HG03432 (cell line): ENCODE results near the gene ATG5.

Source experiments
- ATAC-seq: cut with Tn5 transposase; IDR thresholded peaks from one replicate; pipeline ENCODE4 v1.9.1; 2021; ENCODE audit warnings: mild to moderate bottlenecking, moderate library complexity; ENCODE audit not compliant: unreplicated experiment

ATG5 gene

GRCh38 chr6:106325336-106326178, at the start of gene ATG5:
TSS of gene ATG5 (minus strand) at chr6:106325760. CDS start at chr6:106316208, 9,552 bp downstream.
- peak; percentile 98 for ATAC-seq

- no peak for ATAC-seq
These were observed 48.1 kb upstream of the ATG5 start for GRCh38 chr6:106373502-106374239.

GRCh38 chr6:106372838-106373501, 47.4 kb upstream of the ATG5 start:
- ATAC-seq, result no peak

GRCh38 chr6:106370639-106371038, 45.1 kb upstream of the ATG5 start:
- ATAC-seq, result no peak

- no peak for ATAC-seq
These were observed 44.2 kb upstream of the ATG5 start for GRCh38 chr6:106369739-106370138.

GRCh38 chr6:106363401-106364138, 38.0 kb upstream of the ATG5 start:
- no peak for ATAC-seq

- ATAC-seq, result peak; percentile 43
These were observed 35.5 kb upstream of the ATG5 start for GRCh38 chr6:106360989-106361430.

GRCh38 chr6:106360410-106360988, 34.9 kb upstream of the ATG5 start, which contains the start of gene CRYBG1:
TSS of gene CRYBG1 (plus strand) at chr6:106360717. CDS start at chr6:106360909, 192 bp downstream.
- peak; percentile 81 for ATAC-seq

GRCh38 chr6:106359959-106360409, 34.4 kb upstream of the ATG5 start:
- ATAC-seq, result no peak

GRCh38 chr6:106356378-106356777, 30.8 kb upstream of the ATG5 start:
- ATAC-seq, result no peak

- ATAC-seq, result no peak
These were observed 21.7 kb upstream of the ATG5 start for GRCh38 chr6:106347219-106347618.

GRCh38 chr6:106339334-106340029, 13.9 kb upstream of the ATG5 start:
- ATAC-seq, result peak; percentile 75

- no peak for ATAC-seq
These were observed 9.3 kb upstream of the ATG5 start for GRCh38 chr6:106334646-106335448.

GRCh38 chr6:106324726-106325335, 729 bp downstream of the ATG5 start:
- ATAC-seq, result no peak

- no peak for ATAC-seq
These were observed 3.6 kb downstream of the ATG5 start for GRCh38 chr6:106321940-106322339.

- ATAC-seq, result no peak
These were observed 6.7 kb downstream of the ATG5 start for GRCh38 chr6:106318851-106319250.

- ATAC-seq, result no peak
These were observed 7.5 kb downstream of the ATG5 start for GRCh38 chr6:106318061-106318460.

- ATAC-seq, result no peak
These were observed 9.2 kb downstream of the ATG5 start for GRCh38 chr6:106316375-106316766.
